Endodermal cell (in vitro differentiated cells): ENCODE measurements around the gene PRKCB. TPM values are rescaled to one million over a fixed set of nuclear protein-coding genes. Genes with fewer than 3 reads are reported as not detected.

Source experiments
- DNase-seq: peaks from one replicate; pipeline ENCODE4 v3.0.0-alpha.2; 2017
- H3K27ac ChIP-seq: 2 replicates; pipeline ENCODE4 v1.5.1; 2013; ENCODE audit warnings: mild to moderate bottlenecking, low read depth, low read length, moderate library complexity
- H3K27me3 ChIP-seq: 2 replicates; pipeline ENCODE4 v1.6.1; 2013; ENCODE audit warnings: mild to moderate bottlenecking, low read length, moderate library complexity; ENCODE audit not compliant: insufficient read depth, control insufficient read depth, poor library complexity, severe bottlenecking
- H3K36me3 ChIP-seq: 2 replicates; pipeline ENCODE4 v1.7.0; 2013; ENCODE audit warnings: mild to moderate bottlenecking, low read length, moderate library complexity; ENCODE audit not compliant: control insufficient read depth, insufficient read depth
- H3K4me1 ChIP-seq: one replicate; pipeline ENCODE4 v1.7.0; 2013; ENCODE audit warnings: low read length; ENCODE audit not compliant: control insufficient read depth, insufficient read depth
- H3K4me3 ChIP-seq: 2 replicates; pipeline ENCODE4 v1.5.1; 2013; ENCODE audit warnings: mild to moderate bottlenecking, low read length, moderate library complexity
- H3K9ac ChIP-seq: 2 replicates; pipeline ENCODE4 v1.6.1; 2013; ENCODE audit warnings: mild to moderate bottlenecking, low read length, moderate library complexity; ENCODE audit not compliant: poor library complexity, severe bottlenecking; ENCODE audit errors: extremely low read depth
- H3K9me3 ChIP-seq: 2 replicates; pipeline ENCODE4 v1.6.1; 2013; ENCODE audit warnings: mild to moderate bottlenecking, low read length, moderate library complexity; ENCODE audit not compliant: control insufficient read depth
- H3K27ac Mint-ChIP-seq: 2 replicates; pipeline ENCODE4 v1.8.0; 2020; ENCODE audit warnings: mixed read lengths
- H3K27me3 Mint-ChIP-seq: 2 replicates; pipeline ENCODE4 v1.8.0; 2021; ENCODE audit warnings: mild to moderate bottlenecking, mixed read lengths; ENCODE audit not compliant: insufficient read depth
- H3K36me3 Mint-ChIP-seq: 2 replicates; pipeline ENCODE4 v1.8.0; 2020; ENCODE audit warnings: low read depth, mixed read lengths
- H3K4me1 Mint-ChIP-seq: 2 replicates; pipeline ENCODE4 v1.8.0; 2020; ENCODE audit warnings: mixed read lengths
- H3K4me3 Mint-ChIP-seq: 2 replicates; pipeline ENCODE4 v1.8.0; 2020; ENCODE audit warnings: mild to moderate bottlenecking, moderate library complexity, mixed read lengths
- H3K9me3 Mint-ChIP-seq: 2 replicates; pipeline ENCODE4 v1.8.0; 2020; ENCODE audit warnings: mild to moderate bottlenecking, mixed read lengths
- WGBS, 2 experiments: methylation state at CpG; one replicate each; pipeline versions ENCODE4 v1.1.5 to v1.1.7; 2013; ENCODE audit warnings: missing lambda C conversion rate in 2 of 2, mixed read lengths in 1 of 2; ENCODE audit not compliant: insufficient coverage in 1 of 2, insufficient read length in 1 of 2; 5-methylcytosine and 5-hydroxymethylcytosine counted together
- total RNA-seq, 2 donors: library from RNA; stranded (reverse); fragmentation: NEBNext Ultra II Directional in 1 of 2; extraction: Animal tissue kit (Norgen Biotek cat#: 25700) in 1 of 2; gene quantifications; 2 replicates in 1 of 2; 3 replicates in 1 of 2; pipeline ENCODE4 v1.2.1, GENCODE V29; 2021
- TF ChIP-seq, protein P1 (sequence below): fragments of 200-600 bp; sonication (generic); conservative IDR thresholded peaks from 2 replicates; pipeline ENCODE4 v1.5.0; 2021; ENCODE audit warnings: antibody characterized with exemption, mild to moderate bottlenecking

The PRKCB gene
- total RNA-seq, 2 donors from 2014 or later = 0.38 to 1.1 TPM

- Mint-ChIP-seq H3K9me3 (no peaks in the 10 kb centered on the region), H3K4me1 (peaks cover 16% of the 10 kb centered on the region), H3K4me3 (no peak overlapping the region), H3K27me3 (peaks cover 100% of the 10 kb centered on the region), H3K27ac (no peak overlapping the region), H3K36me3 (no peaks in the 10 kb centered on the region)
- Histone ChIP-seq H3K27ac (no peak overlapping the region), H3K27me3 (peaks cover 57% of the 10 kb centered on the region), H3K4me3 (no peak overlapping the region), H3K9me3 (no peaks in the 10 kb centered on the region), H3K9ac (no peak overlapping the region), H3K4me1 (peaks cover 7% of the 10 kb centered on the region), H3K36me3 (no peaks in the 10 kb centered on the region)
- peak; percentile 46 for DNase-seq
- whole genome bisulfite sequencing, 2 experiments = 57 to 72% methylated on average over 3 to 11 of the region's 11 CpGs
- TF ChIP-seq, protein P1, sequence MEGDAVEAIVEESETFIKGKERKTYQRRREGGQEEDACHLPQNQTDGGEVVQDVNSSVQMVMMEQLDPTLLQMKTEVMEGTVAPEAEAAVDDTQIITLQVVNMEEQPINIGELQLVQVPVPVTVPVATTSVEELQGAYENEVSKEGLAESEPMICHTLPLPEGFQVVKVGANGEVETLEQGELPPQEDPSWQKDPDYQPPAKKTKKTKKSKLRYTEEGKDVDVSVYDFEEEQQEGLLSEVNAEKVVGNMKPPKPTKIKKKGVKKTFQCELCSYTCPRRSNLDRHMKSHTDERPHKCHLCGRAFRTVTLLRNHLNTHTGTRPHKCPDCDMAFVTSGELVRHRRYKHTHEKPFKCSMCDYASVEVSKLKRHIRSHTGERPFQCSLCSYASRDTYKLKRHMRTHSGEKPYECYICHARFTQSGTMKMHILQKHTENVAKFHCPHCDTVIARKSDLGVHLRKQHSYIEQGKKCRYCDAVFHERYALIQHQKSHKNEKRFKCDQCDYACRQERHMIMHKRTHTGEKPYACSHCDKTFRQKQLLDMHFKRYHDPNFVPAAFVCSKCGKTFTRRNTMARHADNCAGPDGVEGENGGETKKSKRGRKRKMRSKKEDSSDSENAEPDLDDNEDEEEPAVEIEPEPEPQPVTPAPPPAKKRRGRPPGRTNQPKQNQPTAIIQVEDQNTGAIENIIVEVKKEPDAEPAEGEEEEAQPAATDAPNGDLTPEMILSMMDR = no peak
These were observed 21.6 kb downstream of the PRKCB start for GRCh38 chr16:23857256-23857880.

DNA sequence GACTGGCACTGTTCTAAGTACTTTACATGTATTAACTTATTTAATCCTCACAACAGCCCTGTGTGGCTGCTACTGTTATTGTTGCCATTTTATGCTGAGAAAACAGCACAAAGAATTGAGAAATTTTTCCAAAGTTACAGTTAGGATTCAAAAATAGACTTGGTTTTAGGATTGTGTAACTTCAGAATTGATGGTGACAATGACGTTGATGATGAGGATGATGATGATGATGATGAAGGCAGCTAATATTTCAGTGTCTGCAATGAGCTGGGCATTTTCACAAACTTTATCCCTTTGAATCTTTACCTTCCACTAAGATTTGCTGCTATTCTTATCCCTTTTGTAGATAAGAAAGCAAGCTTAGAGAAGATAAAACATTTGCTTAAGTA, 22.1 kb downstream of the PRKCB start:
- H3K4me1 ChIP-seq = peaks cover 7% of the 10 kb centered on the region

DNA sequence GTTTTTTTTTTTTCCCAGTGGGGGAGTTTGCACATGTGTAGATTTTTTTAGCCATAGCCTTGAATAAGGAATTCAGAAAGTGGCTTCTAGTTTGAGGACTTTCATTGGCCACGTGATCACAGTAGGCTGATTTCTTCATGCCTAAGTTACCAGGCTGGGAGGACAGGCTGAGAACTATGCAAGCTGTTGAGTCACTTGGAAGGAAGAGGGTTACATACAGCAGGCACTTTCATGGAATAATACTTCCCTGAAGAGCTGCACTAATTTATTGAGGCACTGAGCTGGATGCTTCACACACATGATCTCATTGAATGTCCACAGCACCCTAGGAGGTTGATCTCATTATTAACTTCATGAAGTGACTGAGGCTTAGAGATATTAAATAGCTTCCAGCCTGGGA, 22.8 kb downstream of the PRKCB start:
- 86 to 87% methylated on average over 1 of the region's 1 CpG for WGBS, 2 experiments
- no peak overlapping the region for H3K4me3 Mint-ChIP-seq
- TF ChIP-seq, protein P1 = no peak
- Histone ChIP-seq H3K27ac (no peak overlapping the region), H3K36me3 (no peaks in the 10 kb centered on the region), H3K4me1 (peaks cover 7% of the 10 kb centered on the region), H3K4me3 (no peak overlapping the region), H3K27me3 (peaks cover 57% of the 10 kb centered on the region), H3K9ac (no peak overlapping the region), H3K9me3 (no peaks in the 10 kb centered on the region)
- no peak for DNase-seq
- H3K27ac Mint-ChIP-seq = no peak overlapping the region
- peaks cover 98% of the 10 kb centered on the region for H3K27me3 Mint-ChIP-seq
- H3K36me3 Mint-ChIP-seq = no peaks in the 10 kb centered on the region
- peaks cover 16% of the 10 kb centered on the region for H3K4me1 Mint-ChIP-seq
- no peaks in the 10 kb centered on the region for H3K9me3 Mint-ChIP-seq

More for the DNA sequence above, 22.1 kb downstream of the PRKCB start:
- H3K4me1 Mint-ChIP-seq = peaks cover 16% of the 10 kb centered on the region
- H3K36me3 ChIP-seq = no peaks in the 10 kb centered on the region
- H3K27ac ChIP-seq = no peak overlapping the region
- peaks cover 100% of the 10 kb centered on the region for H3K27me3 Mint-ChIP-seq
- no peak overlapping the region for H3K4me3 ChIP-seq
- TF ChIP-seq, protein P1 = no peak
- no peak overlapping the region for H3K27ac Mint-ChIP-seq
- no peaks in the 10 kb centered on the region for H3K9me3 ChIP-seq
- H3K9ac ChIP-seq = no peak overlapping the region
- DNase-seq = no peak
- WGBS, 2 experiments = 88 to 100% methylated on average over 1 of the region's 1 CpG
- no peaks in the 10 kb centered on the region for H3K36me3 Mint-ChIP-seq
- no peak overlapping the region for H3K4me3 Mint-ChIP-seq
- H3K9me3 Mint-ChIP-seq = no peaks in the 10 kb centered on the region
- peaks cover 58% of the 10 kb centered on the region for H3K27me3 ChIP-seq
